ENCODE results near the gene DOCK2. TPM values are rescaled to one million over a fixed set of nuclear protein-coding genes. Genes with fewer than 3 reads are reported as not detected.

Gene DOCK2
- total and polyA plus RNA-seq, 2 of the 8 experiments (the other 6 are each of a cell fraction or from before 2014, with no cell fraction given), result 3.9 to 5.7 TPM

DNA sequence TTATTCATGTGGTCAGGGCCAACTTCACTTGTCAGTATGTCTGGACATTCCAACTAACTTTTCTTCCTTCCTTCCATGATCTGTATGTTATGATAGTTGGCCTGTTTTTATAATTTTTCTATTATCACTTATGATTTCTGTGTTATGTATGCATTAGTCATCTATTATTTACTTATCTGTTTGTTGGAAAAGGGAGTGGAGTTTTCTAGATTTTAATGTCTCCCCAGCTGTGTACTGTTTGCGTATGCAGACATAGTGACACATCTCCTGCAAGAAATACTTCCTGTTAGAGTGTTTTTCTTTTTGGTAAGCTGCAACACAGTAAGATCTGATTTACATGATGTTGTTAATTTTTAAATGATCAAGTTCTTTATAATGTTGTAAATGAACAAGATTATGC lies 351.9 kb downstream of the DOCK2 start:
- Histone ChIP-seq H4K20me1 (replicated peaks in 1 of 2; ENCODE audit: control insufficient read depth in 1 of 2, insufficient read depth in 2 of 2, low read length in 2 of 2) (no peaks in the 10 kb centered on the region), H3K27ac (ENCODE audit: low read depth, low read length) (no peak overlapping the region), H2BK12ac (ENCODE audit: low read depth, low read length) (no peak overlapping the region), H4K8ac (ENCODE audit: extremely low read depth, insufficient read depth, low read length) (no peak overlapping the region), H3K9ac (replicated peaks in 1 of 4; ENCODE audit: extremely low read depth in 1 of 4, low read depth in 3 of 4, low read length in 3 of 4) (no peak overlapping the region), H3K4me2 (ENCODE audit: insufficient read depth in 1 of 2, low read depth in 2 of 2, low read length in 2 of 2) (no peak overlapping the region), H4K91ac (replicated peaks; ENCODE audit: insufficient read length, low read length) (no peak overlapping the region), H3K4ac (replicated peaks; ENCODE audit: insufficient read length, low read depth, low read length) (no peak overlapping the region), H2BK120ac (replicated peaks; ENCODE audit: low read depth, low read length) (no peak overlapping the region), H3K79me2 (ENCODE audit: control insufficient read depth in 1 of 2, insufficient read depth in 2 of 2, low read length in 2 of 2) (no peaks in the 10 kb centered on the region), H3K56ac (replicated peaks; ENCODE audit: insufficient read length, low read depth, low read length) (no peak overlapping the region), H3K79me1 (ENCODE audit: low read depth, low read length) (no peaks in the 10 kb centered on the region), H2AK5ac (ENCODE audit: low read depth, low read length) (no peak overlapping the region), H2AFZ (ENCODE audit: low read length) (no peak overlapping the region), H3K4me1 (replicated peaks in 1 of 4; ENCODE audit: control insufficient read depth in 3 of 4, insufficient read depth in 4 of 4, low read length in 3 of 4) (no peaks in the 10 kb centered on the region), H2BK15ac (ENCODE audit: low read length) (no peak overlapping the region), H2BK5ac (ENCODE audit: low read depth, low read length) (no peak overlapping the region), H3K27me3 (replicated peaks in 1 of 4; ENCODE audit: control insufficient read depth in 3 of 4, extremely low read depth in 1 of 4, insufficient read depth in 3 of 4, low read length in 3 of 4) (no peaks in the 10 kb centered on the region; a peak in 1 of 7 replicates), H4K5ac (ENCODE audit: insufficient read length, low read depth, low read length) (no peak overlapping the region), H3K23me2 (ENCODE audit: low read depth, low read length) (no peaks in the 10 kb centered on the region), H3K14ac (ENCODE audit: insufficient read length) (no peak overlapping the region), H3K23ac (ENCODE audit: insufficient read length) (no peak overlapping the region), H3K9me3 (ENCODE audit: insufficient read depth in 2 of 2, low read depth in 1 of 2, low read length in 1 of 2) (no peaks in the 10 kb centered on the region), H3K4me3 (ENCODE audit: extremely low read depth in 1 of 4, insufficient read depth in 2 of 4, low read depth in 3 of 4, low read length in 4 of 4) (no peak overlapping the region), H2BK20ac (ENCODE audit: low read length) (no peak overlapping the region), H3K36me3 (ENCODE audit: control insufficient read depth in 2 of 4, insufficient read depth in 4 of 4, low read length in 3 of 4) (no peaks in the 10 kb centered on the region), H3K18ac (ENCODE audit: extremely low read depth, low read length) (no peak overlapping the region)
- CTCF ChIA-PET (ENCODE audit: partially characterized antibody), result interaction anchor here (3.1 kb wide), 1 partner anchor 9 kb away, joined by 15 read pairs; the partner anchor contains the start of gene INSYN2B
- POLR2A ChIA-PET (ENCODE audit: partially characterized antibody), result no interaction called here
- FAIRE-seq (no peak), DNase-seq (ENCODE audit: low read depth in 1 of 2, low spot score in 2 of 2) (no peak)
- whole genome bisulfite sequencing, 2 experiments (ENCODE audit: extremely low coverage in 1 of 2, insufficient coverage in 1 of 2, insufficient read length in 1 of 2, insufficient replicate concordance in 2 of 2, low coverage in 1 of 2, low lambda C conversion rate in 2 of 2, missing lambda C conversion rate in 1 of 2), result 96% methylated on average over 1 of the region's 1 CpG; no CpG with 5 or more reads in 1 of the 2 experiments
- TF ChIP-seq SIRT6 (IDR thresholded peaks at IDR 0.05; ENCODE audit: low read length) (no peak), CBX5 (IDR thresholded peaks at IDR 0.05; ENCODE audit: low read depth, low read length) (no peak), TAF1 (IDR thresholded peaks at IDR 0.05; ENCODE audit: low read depth, low read length) (no peak), SIN3A (conservative IDR thresholded peaks at IDR 0.05 in 1 of 2, IDR thresholded peaks at IDR 0.05 in 1 of 2; ENCODE audit: low read depth in 1 of 2, low read length in 2 of 2) (no peak), YY1 (IDR thresholded peaks at IDR 0.05; ENCODE audit: low read depth, low read length) (no peak), NRF1 (IDR thresholded peaks at IDR 0.05; ENCODE audit: low read depth, low read length) (no peak), EGR1 (IDR thresholded peaks at IDR 0.05; ENCODE audit: borderline replicate concordance, low read depth, low read length) (no peak), FOSL1 (IDR thresholded peaks at IDR 0.05; ENCODE audit: insufficient read depth, low read depth, low read length) (no peak), CHD1 (IDR thresholded peaks at IDR 0.05; ENCODE audit: low read depth, low read length) (no peak), NANOG (IDR thresholded peaks at IDR 0.05; ENCODE audit: insufficient read depth, low read depth, low read length, poor library complexity, severe bottlenecking) (no peak), GTF2F1 (IDR thresholded peaks at IDR 0.05; ENCODE audit: borderline replicate concordance, low read depth, low read length) (no peak), CHD2 (IDR thresholded peaks at IDR 0.05; ENCODE audit: low read length) (no peak), RXRA (IDR thresholded peaks at IDR 0.05; ENCODE audit: insufficient read depth, low read depth, low read length) (no peak), GABPA (IDR thresholded peaks at IDR 0.05; ENCODE audit: borderline replicate concordance, insufficient read depth, low read length) (no peak), PHF8 (conservative IDR thresholded peaks at IDR 0.05; ENCODE audit: low read depth, low read length) (no peak)
